HepG2 (cell line): Measurements from ENCODE around the gene DDX49. TPM values are rescaled to one million over a fixed set of nuclear protein-coding genes. Genes with fewer than 3 reads are reported as not detected.

Experiments
- ATAC-seq: fragments of 200-7000 bp; cut with Tn5 transposase; 3 replicates; pipeline ENCODE4 v1.9.1; 2020; ENCODE audit warnings: mild to moderate bottlenecking, moderate library complexity
- BruUV-seq: library from RNA; stranded (reverse); fragments of 400-500 nt; replicated peaks from 2 replicates; lab custom pipeline; 2021; lab: Mats Ljungman, UMichigan
- CTCF ChIA-PET: fragments of 300-600 bp; formaldehyde crosslinking; extraction: SDS; loops from one replicate; lab custom pipeline; 2021; ENCODE audit warnings: low total read pairs, inconsistent platforms, low intra/inter-chr PET ratio; lab: Yijun Ruan, JAX
- POLR2A ChIA-PET: fragments of 350-600 bp; sonication (Branson Sonifier 250); formaldehyde crosslinking; loops from one replicate; lab custom pipeline; 2020; ENCODE audit warnings: antibody characterized with exemption, inconsistent platforms; lab: Yijun Ruan, JAX
- DNase-seq: peaks from one replicate; pipeline ENCODE4 v3.0.0-alpha.2; 2015; ENCODE audit warnings: low spot score
- FAIRE-seq: peaks from 3 replicates; lab custom pipeline; 2011; peaks lifted over from hg19 to GRCh38; lab: Jason Lieb, UNC
- H2AFZ ChIP-seq: one replicate; pipeline ENCODE4 v1.6.1; 2011; ENCODE audit warnings: low read length, inconsistent platforms
- H3K27ac ChIP-seq: fragments of 300-600 bp; 3 replicates; pipeline ENCODE4 v1.8.0; 2011; ENCODE audit warnings: mixed run types, mild to moderate bottlenecking, mixed read lengths, low read length, inconsistent platforms; ENCODE audit not compliant: insufficient read depth; ENCODE audit errors: extremely low read length
- H3K27me3 ChIP-seq, 2 experiments: fragments of 200-600 bp in 1 of 2; 2 replicates in 1 of 2; 3 replicates in 1 of 2; pipeline versions ENCODE4 v1.6.0 to v1.8.0; 2011; ENCODE audit warnings: low read length in 2 of 2, mild to moderate bottlenecking in 2 of 2, moderate library complexity in 2 of 2, inconsistent platforms in 1 of 2; ENCODE audit not compliant: insufficient read depth in 2 of 2, control insufficient read depth in 1 of 2
- H3K36me3 ChIP-seq, 2 experiments: fragments of 200-600 bp in 1 of 2; replicated peaks in 1 of 2; 2 replicates in 1 of 2; 3 replicates in 1 of 2; pipeline versions ENCODE4 v1.5.1 to v1.8.0; 2011; ENCODE audit warnings: low read length in 2 of 2, inconsistent platforms in 1 of 2; ENCODE audit not compliant: insufficient read depth in 2 of 2, control insufficient read depth in 1 of 2
- H3K4me1 ChIP-seq: 2 replicates; pipeline ENCODE4 v1.5.1; 2012; ENCODE audit warnings: low read length, inconsistent platforms; ENCODE audit not compliant: insufficient read depth
- H3K4me2 ChIP-seq: 2 replicates; pipeline ENCODE4 v1.6.0; 2011; ENCODE audit warnings: low read depth, low read length, inconsistent platforms
- H3K4me3 ChIP-seq, 3 experiments: fragments of 200-600 bp in 1 of 3; sonication (generic), shearing (Covaris generic) in 1 of 3; replicated peaks in 1 of 3; 2 replicates each; pipeline ENCODE4 v1.5.1; 2011 to 2016; ENCODE audit warnings: low read length in 3 of 3, inconsistent platforms in 2 of 3, low read depth in 2 of 3, mild to moderate bottlenecking in 2 of 3, control low read depth in 1 of 3, mixed read lengths in 1 of 3; ENCODE audit not compliant: insufficient read depth in 1 of 3
- H3K79me2 ChIP-seq: one replicate; pipeline ENCODE4 v1.6.1; 2011; ENCODE audit warnings: low read length, inconsistent platforms; ENCODE audit not compliant: insufficient read depth
- H3K9ac ChIP-seq: 2 replicates; pipeline ENCODE4 v1.6.0; 2011; ENCODE audit warnings: mild to moderate bottlenecking, low read depth, low read length, inconsistent platforms; ENCODE audit not compliant: insufficient read depth
- H3K9me3 ChIP-seq: 2 replicates; pipeline ENCODE4 v1.5.1; 2012; ENCODE audit warnings: mild to moderate bottlenecking, low read length
- H4K20me1 ChIP-seq: 2 replicates; pipeline ENCODE4 v1.6.0; 2011; ENCODE audit warnings: inconsistent platforms, mild to moderate bottlenecking, low read length, moderate library complexity; ENCODE audit not compliant: insufficient read depth
- NR1H2 ChIP-seq: sonication (generic); formaldehyde crosslinking; IDR thresholded peaks from 2 replicates; pipeline ENCODE4 v1.8.1; 2022; ENCODE audit warnings: low read depth, missing genetic modification reagents, borderline replicate concordance
- SNAI1 ChIP-seq: sonication (generic); formaldehyde crosslinking; IDR thresholded peaks from 2 replicates; pipeline ENCODE4 v1.5.0; 2020; ENCODE audit warnings: mild to moderate bottlenecking, missing genetic modification reagents, borderline replicate concordance
- ZBTB21 ChIP-seq: sonication (generic); formaldehyde crosslinking; IDR thresholded peaks from 2 replicates; pipeline ENCODE4 v1.4.0; 2020; ENCODE audit warnings: missing genetic modification reagents
- ZNF839 ChIP-seq: sonication (generic); formaldehyde crosslinking; IDR thresholded peaks from 2 replicates; pipeline ENCODE4 v1.4.0; 2020; ENCODE audit warnings: missing genetic modification reagents, mild to moderate bottlenecking, borderline replicate concordance
- WGBS: methylation state at CpG from one replicate; pipeline ENCODE4 v1.1.6; 2017; ENCODE audit warnings: low lambda C conversion rate; 5-methylcytosine and 5-hydroxymethylcytosine counted together
- in situ Hi-C: cut with HindIII; loops from 2 replicates; pipeline ENCODE4 v1.10.0; 2017; ENCODE audit warnings: low pct_unique_long_range_greater_than_20kb; ENCODE audit not compliant: extremely low pct_ligation_motif_present
- intact Hi-C: fragments of 100-400 bp; cut with micrococcal nuclease; formaldehyde crosslinking; loops from one replicate; pipeline ENCODE4 v1.10.0; 2022; ENCODE audit not compliant: unreplicated experiment
- polyA plus RNA-seq, 8 experiments: library from polyadenylated mRNA; depleted of rRNA in 3 of 8; stranded (reverse) in 7 of 8; unstranded in 1 of 8; fragments of >200 nt; fragmentation: Illumina TruSeq in 4 of 8; extraction: Trizol in 4 of 8; gene quantifications; 2 replicates each; pipeline versions ENCODE4 v1.2.1 to v1.2.3, GENCODE V29; 2011 to 2016; ENCODE audit warnings: low read depth in 4 of 8, missing spikeins in 1 of 8, mixed read lengths in 1 of 8; ENCODE audit not compliant: insufficient read depth in 1 of 8
- total RNA-seq, 5 experiments: library from RNA; depleted of rRNA; stranded (reverse); fragments of >200 nt; fragmentation: Illumina TruSeq; extraction: Trizol; gene quantifications; 2 replicates each; pipeline ENCODE4 v1.2.3, GENCODE V29; 2016; ENCODE audit warnings: low read depth in 1 of 5
- TF ChIP-seq, protein P1 (sequence below): sonication (generic); formaldehyde crosslinking; IDR thresholded peaks from 2 replicates; pipeline ENCODE4 v1.5.1; 2020; ENCODE audit warnings: missing genetic modification reagents, mild to moderate bottlenecking, borderline replicate concordance

The DDX49 gene
- total and polyA plus RNA-seq, 2 of the 13 experiments (the other 11 are each of a cell fraction or from before 2014, with no cell fraction given) = 27.0 to 46.2 TPM

DNA sequence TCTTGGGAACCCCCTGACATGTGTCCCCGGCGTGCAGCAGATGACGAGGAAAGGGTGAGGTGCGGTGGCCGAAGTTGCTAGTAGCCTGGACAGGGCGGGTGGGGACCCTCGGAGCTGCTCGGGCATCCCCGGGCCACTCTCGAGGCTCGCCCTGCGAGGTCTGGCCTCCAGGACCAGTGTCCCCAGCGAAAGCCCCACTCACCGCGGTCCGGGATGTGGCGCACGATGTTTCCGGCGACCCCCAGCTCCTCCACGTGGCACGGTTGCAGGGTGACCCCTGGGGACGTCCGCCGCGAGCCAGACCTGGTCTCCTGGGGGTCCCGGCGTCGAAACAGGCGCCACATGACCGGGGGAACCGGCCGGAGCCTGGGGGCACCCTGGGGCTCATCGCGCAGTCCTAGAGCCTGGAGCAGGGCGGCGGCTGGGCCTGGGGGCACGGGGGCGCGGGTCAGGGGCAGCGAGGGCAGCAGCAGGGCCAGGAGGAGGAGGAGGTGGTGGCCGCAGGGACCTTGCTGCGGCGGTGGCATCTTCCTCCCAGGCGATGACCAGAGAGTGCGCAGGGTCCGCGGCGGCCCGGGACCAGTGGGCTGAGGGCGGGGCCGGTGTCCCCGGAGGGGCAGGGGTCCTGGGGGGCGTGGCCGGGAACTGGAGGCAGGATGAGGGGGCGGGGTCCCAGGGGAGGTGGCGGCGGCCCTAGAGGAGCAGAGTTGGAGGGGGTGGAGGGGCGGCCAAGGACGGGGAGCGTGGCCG, 49.6 kb upstream of the DDX49 start (continued):
- TF ChIP-seq ZBTB21 = no peak
- TF ChIP-seq SNAI1 (CRISPR knock-in tag) = no peak

DNA sequence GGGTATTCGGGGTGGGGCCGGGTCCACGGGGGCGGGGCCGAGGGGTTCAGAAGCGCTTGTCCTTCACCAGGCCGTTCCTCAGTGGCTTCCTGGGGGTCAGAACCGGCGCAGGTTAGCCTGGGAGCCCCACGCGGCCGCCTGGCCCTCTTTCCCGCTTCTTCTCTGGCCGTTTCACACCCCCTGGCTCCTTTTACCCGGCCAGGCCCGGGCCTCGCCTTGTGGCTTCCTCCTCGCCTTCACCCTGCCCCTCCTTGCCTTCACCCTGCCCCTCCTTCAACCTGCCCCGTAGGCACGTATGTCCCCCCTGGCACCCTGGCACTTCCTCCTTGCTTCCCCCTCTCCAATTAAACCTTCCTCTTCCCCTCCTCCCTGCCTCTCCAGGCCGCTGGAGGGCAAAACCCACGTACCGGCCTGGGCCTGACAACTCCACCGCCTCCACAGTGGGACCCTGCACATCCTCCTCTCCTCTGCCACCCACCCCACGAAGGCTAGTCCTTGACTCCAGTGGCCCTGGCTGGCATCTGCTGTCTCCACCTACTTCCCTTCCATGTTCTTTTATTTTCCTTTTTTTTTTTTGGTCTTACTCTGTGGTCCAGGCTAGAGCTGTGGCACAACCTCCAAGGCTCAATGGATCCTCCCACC, 48.9 kb upstream of the DDX49 start:
- H3K36me3 ChIP-seq = peaks cover 8 to 24% of the 10 kb centered on the region in 2 experiments; a peak in 4 of 5 replicates
- H3K9me3 ChIP-seq = no peaks in the 10 kb centered on the region
- ATAC-seq (no peak), DNase-seq (no peak), FAIRE-seq (no peak)
- ChIA-PET CTCF (no interaction called here), POLR2A (no interaction called here)
- no peak overlapping the region for H2AFZ ChIP-seq
- in situ Hi-C loops (no loop called here), intact Hi-C loops (no loop called here)
- no TSS peak for BruUV-seq
- no peaks in the 10 kb centered on the region for H3K79me2 ChIP-seq
- peaks cover 31% of the 10 kb centered on the region for H3K4me1 ChIP-seq
- TF ChIP-seq NR1H2 (CRISPR knock-in tag) = no peak
- TF ChIP-seq, protein P1, sequence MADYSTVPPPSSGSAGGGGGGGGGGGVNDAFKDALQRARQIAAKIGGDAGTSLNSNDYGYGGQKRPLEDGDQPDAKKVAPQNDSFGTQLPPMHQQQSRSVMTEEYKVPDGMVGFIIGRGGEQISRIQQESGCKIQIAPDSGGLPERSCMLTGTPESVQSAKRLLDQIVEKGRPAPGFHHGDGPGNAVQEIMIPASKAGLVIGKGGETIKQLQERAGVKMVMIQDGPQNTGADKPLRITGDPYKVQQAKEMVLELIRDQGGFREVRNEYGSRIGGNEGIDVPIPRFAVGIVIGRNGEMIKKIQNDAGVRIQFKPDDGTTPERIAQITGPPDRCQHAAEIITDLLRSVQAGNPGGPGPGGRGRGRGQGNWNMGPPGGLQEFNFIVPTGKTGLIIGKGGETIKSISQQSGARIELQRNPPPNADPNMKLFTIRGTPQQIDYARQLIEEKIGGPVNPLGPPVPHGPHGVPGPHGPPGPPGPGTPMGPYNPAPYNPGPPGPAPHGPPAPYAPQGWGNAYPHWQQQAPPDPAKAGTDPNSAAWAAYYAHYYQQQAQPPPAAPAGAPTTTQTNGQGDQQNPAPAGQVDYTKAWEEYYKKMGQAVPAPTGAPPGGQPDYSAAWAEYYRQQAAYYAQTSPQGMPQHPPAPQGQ (CRISPR knock-in tag) = no peak
- TF ChIP-seq ZNF839 (CRISPR knock-in tag) = no peak
- no peak overlapping the region for H3K9ac ChIP-seq
- H3K4me3 ChIP-seq = no peak overlapping the region
- no peaks in the 10 kb centered on the region for H4K20me1 ChIP-seq
- H3K27me3 ChIP-seq = no peaks in the 10 kb centered on the region
- WGBS = 90% methylated on average over 25 of the region's 25 CpGs
- no peak overlapping the region for H3K27ac ChIP-seq
- no peak overlapping the region for H3K4me2 ChIP-seq
